HCT116 (cell line): ENCODE results near the gene TSC22D1.

ENCODE experiments used
- POLR2AphosphoS5 ChIP-seq: IDR thresholded peaks from 2 replicates; pipeline ENCODE4 v1.6.1; 2011; ENCODE audit warnings: mild to moderate bottlenecking, low read depth, low read length, moderate library complexity
- REST ChIP-seq: IDR thresholded peaks from 2 replicates; pipeline ENCODE4 v1.6.1; 2012; ENCODE audit warnings: low read depth
- SIN3A ChIP-seq: IDR thresholded peaks from 2 replicates; pipeline ENCODE4 v1.6.1; 2012; ENCODE audit warnings: low read depth

GRCh38 chr13:44566601-44567000 lies 9.5 kb downstream of the TSC22D1 start:
- TF ChIP-seq SIN3A (no peak), POLR2AphosphoS5 (no peak), REST (no peak)
